ENCODE measurements around the gene FFAR4. TPM values are rescaled to one million over a fixed set of nuclear protein-coding genes. Genes with fewer than 3 reads are reported as not detected.

The FFAR4 gene
- polyA plus RNA-seq, 3 donors: 0.97 to 1.2 (median 1.1) TPM

- H3K4me2 ChIP-seq (replicated peaks; ENCODE audit: extremely low read depth, low read length, poor library complexity, severe bottlenecking): no peak overlapping the region
- H3K4me3 Mint-ChIP-seq: no peak overlapping the region
- H3K9me3 Mint-ChIP-seq: no peaks in the 10 kb centered on the region
Observed at GRCh38 chr10:93547522-93547921, 18.9 kb upstream of the FFAR4 start.

GRCh38 chr10:93548376-93549071 lies 17.9 kb upstream of the FFAR4 start:
- peaks cover 2 to 11% (median 5%) of the 10 kb centered on the region in 3 donors for H3K27me3 Mint-ChIP-seq (ENCODE audit: low read depth in 3 of 3)
- Histone ChIP-seq H4K20me1 (ENCODE audit: insufficient read depth, low read length) (no peaks in the 10 kb centered on the region), H3K4me1 (ENCODE audit: control insufficient read depth in 1 of 2, insufficient read depth in 2 of 2, low read length in 2 of 2) (no peaks in the 10 kb centered on the region), H3K9ac (ENCODE audit: insufficient read depth, low read length, poor library complexity, severe bottlenecking) (no peak overlapping the region), H3K79me2 (ENCODE audit: insufficient read depth, low read length) (no peaks in the 10 kb centered on the region), H3K36me3 (replicated peaks in 1 of 2; ENCODE audit: control insufficient read depth in 1 of 2, insufficient read depth in 2 of 2, low read length in 2 of 2) (no peaks in the 10 kb centered on the region), H3K9me3 (replicated peaks in 1 of 2; ENCODE audit: control insufficient read depth in 1 of 2, insufficient read depth in 1 of 2, low read length in 2 of 2) (no peaks in the 10 kb centered on the region), H3K27me3 (ENCODE audit: control insufficient read depth in 2 of 2, insufficient read depth in 2 of 2, low read length in 2 of 2) (no peaks in the 10 kb centered on the region), H2AFZ (ENCODE audit: insufficient read depth, low read depth, low read length, poor library complexity, severe bottlenecking) (no peak overlapping the region), H3K27ac (ENCODE audit: low read depth in 1 of 2, low read length in 2 of 2) (no peak overlapping the region), H3K4me2 (replicated peaks; ENCODE audit: extremely low read depth, low read length, poor library complexity, severe bottlenecking) (no peak overlapping the region), H3K4me3 (replicated peaks in 1 of 3; ENCODE audit: low read depth in 2 of 3, low read length in 3 of 3) (no peak overlapping the region)
- no peaks in the 10 kb centered on the region for H3K4me1 Mint-ChIP-seq
- TF ChIP-seq CTCF (IDR thresholded peaks at IDR 0.05): no peak
- 86% methylated on average over 1 of the region's 5 CpGs for WGBS (ENCODE audit: insufficient coverage)
- intact Hi-C loops (cut with micrococcal nuclease): no loop called here
- H3K27ac Mint-ChIP-seq: no peak overlapping the region
- no peaks in the 10 kb centered on the region for H3K36me3 Mint-ChIP-seq
- no peak for DNase-seq
- no peak overlapping the region for H3K4me3 Mint-ChIP-seq
- no peaks in the 10 kb centered on the region for H3K9me3 Mint-ChIP-seq

More at GRCh38 chr10:93547522-93547921, 18.9 kb upstream of the FFAR4 start:
- H3K79me2 ChIP-seq (ENCODE audit: insufficient read depth, low read length): no peaks in the 10 kb centered on the region
- DNase-seq: no peak
- H3K9me3 ChIP-seq (replicated peaks in 1 of 2; ENCODE audit: control insufficient read depth in 1 of 2, insufficient read depth in 1 of 2, low read length in 2 of 2): no peaks in the 10 kb centered on the region
- Mint-ChIP-seq H3K27me3 (ENCODE audit: low read depth in 3 of 3) (peaks cover 4 to 13% (median 6%) of the 10 kb centered on the region in 3 donors), H3K36me3 (no peaks in the 10 kb centered on the region), H3K27ac (no peak overlapping the region), H3K4me1 (peaks cover under 1% of the 10 kb centered on the region)
- no peaks in the 10 kb centered on the region for H3K4me1 ChIP-seq (ENCODE audit: control insufficient read depth in 1 of 2, insufficient read depth in 2 of 2, low read length in 2 of 2)
- no peaks in the 10 kb centered on the region for H3K36me3 ChIP-seq (replicated peaks in 1 of 2; ENCODE audit: control insufficient read depth in 1 of 2, insufficient read depth in 2 of 2, low read length in 2 of 2)
- H3K4me3 ChIP-seq (replicated peaks in 1 of 3; ENCODE audit: low read depth in 2 of 3, low read length in 3 of 3): no peak overlapping the region
- no peak overlapping the region for H3K9ac ChIP-seq (ENCODE audit: insufficient read depth, low read length, poor library complexity, severe bottlenecking)
- no peaks in the 10 kb centered on the region for H3K27me3 ChIP-seq (ENCODE audit: control insufficient read depth in 2 of 2, insufficient read depth in 2 of 2, low read length in 2 of 2)
- no peak for TF ChIP-seq CTCF (IDR thresholded peaks at IDR 0.05)
- intact Hi-C loops (cut with micrococcal nuclease): no loop called here
- no peaks in the 10 kb centered on the region for H4K20me1 ChIP-seq (ENCODE audit: insufficient read depth, low read length)
- H2AFZ ChIP-seq (ENCODE audit: insufficient read depth, low read depth, low read length, poor library complexity, severe bottlenecking): no peak overlapping the region
- H3K27ac ChIP-seq (ENCODE audit: low read depth in 1 of 2, low read length in 2 of 2): no peak overlapping the region

Measured in CD14-positive monocyte (primary cell).